ENCODE results near the gene ITPRIPL2. TPM values are rescaled to one million over a fixed set of nuclear protein-coding genes. Genes with fewer than 3 reads are reported as not detected.

Gene ITPRIPL2
- total and polyA plus RNA-seq, 3 donors from 2014 or later: 8.5 to 24.6 (median 15.7) TPM

GRCh38 chr16:19130385-19130784, 16.6 kb downstream of the ITPRIPL2 start:
- Histone ChIP-seq H3K36me3 (ENCODE audit: low read depth, missing control alignments) (no peaks in the 10 kb centered on the region), H3K27ac (peak overlapping the region in 1 of 2 donors; percentile 65), H3K4me1 (no peaks in the 10 kb centered on the region), H3K4me3 (no peak overlapping the region), H3K9me3 (no peaks in the 10 kb centered on the region), H3K27me3 (no peaks in the 10 kb centered on the region)
- WGBS, 2 donors: 82 to 84% methylated on average over 7 of the region's 7 CpGs
- TF ChIP-seq POLR2A (IDR thresholded peaks at IDR 0.05) (no peak), CTCF (IDR thresholded peaks at IDR 0.05) (no peak)
- no peak for DNase-seq
- intact Hi-C loops (cut with DNase I; ENCODE audit: low total_unique reads): no loop called here

- TF ChIP-seq CTCF (IDR thresholded peaks at IDR 0.05) (no peak), POLR2A (IDR thresholded peaks at IDR 0.05) (no peak)
- DNase-seq: peak; percentile 31
- Histone ChIP-seq H3K4me1 (no peaks in the 10 kb centered on the region), H3K4me3 (no peak overlapping the region), H3K27me3 (no peaks in the 10 kb centered on the region), H3K36me3 (ENCODE audit: low read depth, missing control alignments) (no peaks in the 10 kb centered on the region), H3K27ac (peak overlapping the region; percentile 41 to 65), H3K9me3 (no peaks in the 10 kb centered on the region)
- 44 to 56% methylated on average over 11 of the region's 11 CpGs for WGBS, 2 donors
- intact Hi-C loops (cut with DNase I; ENCODE audit: low total_unique reads): no loop called here
These were observed 17.4 kb downstream of the ITPRIPL2 start for GRCh38 chr16:19130852-19131824.

- intact Hi-C loops (cut with DNase I; ENCODE audit: low total_unique reads): no loop called here
These were observed 18.1 kb downstream of the ITPRIPL2 start for GRCh38 chr16:19131825-19132218.

GRCh38 chr16:19132255-19132654, 18.5 kb downstream of the ITPRIPL2 start:
- WGBS, 2 donors: 83 to 91% methylated on average over 1 of the region's 1 CpG
- Histone ChIP-seq H3K36me3 (ENCODE audit: low read depth, missing control alignments) (no peaks in the 10 kb centered on the region), H3K27ac (no peak overlapping the region), H3K4me1 (no peaks in the 10 kb centered on the region), H3K4me3 (no peak overlapping the region), H3K27me3 (no peaks in the 10 kb centered on the region), H3K9me3 (no peaks in the 10 kb centered on the region)
- intact Hi-C loops (cut with DNase I; ENCODE audit: low total_unique reads): no loop called here
- no peak for TF ChIP-seq POLR2A (IDR thresholded peaks at IDR 0.05)
- no peak for TF ChIP-seq CTCF (IDR thresholded peaks at IDR 0.05)
- DNase-seq: no peak

More at GRCh38 chr16:19131825-19132218, 18.1 kb downstream of the ITPRIPL2 start:
- no peak for DNase-seq
- Histone ChIP-seq H3K4me3 (no peak overlapping the region), H3K27me3 (no peaks in the 10 kb centered on the region), H3K36me3 (ENCODE audit: low read depth, missing control alignments) (no peaks in the 10 kb centered on the region), H3K27ac (peak overlapping the region in 1 of 2 donors; percentile 65), H3K4me1 (no peaks in the 10 kb centered on the region), H3K9me3 (no peaks in the 10 kb centered on the region)
- TF ChIP-seq POLR2A (IDR thresholded peaks at IDR 0.05): no peak
- no peak for TF ChIP-seq CTCF (IDR thresholded peaks at IDR 0.05)

All from testis (tissue), 3 donors.